Fibroblast of lung (primary cell): Measurements from ENCODE around the gene KRTAP26-1.

Experiments used
- EZH2 ChIP-seq: IDR thresholded peaks from 2 replicates; pipeline ENCODE4 v1.5.1; 2012; ENCODE audit warnings: low read length, control low read depth, mild to moderate bottlenecking; ENCODE audit errors: missing control alignments
- TF ChIP-seq, protein P1 (sequence below), 2 donors: IDR thresholded peaks in 1 of 2; conservative IDR thresholded peaks in 1 of 2; 1 replicate in 1 of 2; 2 replicates in 1 of 2; pipeline ENCODE4 v1.5.1; 2011 to 2012; ENCODE audit warnings: low read length in 2 of 2, control low read depth in 1 of 2, inconsistent platforms in 1 of 2, low read depth in 1 of 2, mild to moderate bottlenecking in 1 of 2

DNA sequence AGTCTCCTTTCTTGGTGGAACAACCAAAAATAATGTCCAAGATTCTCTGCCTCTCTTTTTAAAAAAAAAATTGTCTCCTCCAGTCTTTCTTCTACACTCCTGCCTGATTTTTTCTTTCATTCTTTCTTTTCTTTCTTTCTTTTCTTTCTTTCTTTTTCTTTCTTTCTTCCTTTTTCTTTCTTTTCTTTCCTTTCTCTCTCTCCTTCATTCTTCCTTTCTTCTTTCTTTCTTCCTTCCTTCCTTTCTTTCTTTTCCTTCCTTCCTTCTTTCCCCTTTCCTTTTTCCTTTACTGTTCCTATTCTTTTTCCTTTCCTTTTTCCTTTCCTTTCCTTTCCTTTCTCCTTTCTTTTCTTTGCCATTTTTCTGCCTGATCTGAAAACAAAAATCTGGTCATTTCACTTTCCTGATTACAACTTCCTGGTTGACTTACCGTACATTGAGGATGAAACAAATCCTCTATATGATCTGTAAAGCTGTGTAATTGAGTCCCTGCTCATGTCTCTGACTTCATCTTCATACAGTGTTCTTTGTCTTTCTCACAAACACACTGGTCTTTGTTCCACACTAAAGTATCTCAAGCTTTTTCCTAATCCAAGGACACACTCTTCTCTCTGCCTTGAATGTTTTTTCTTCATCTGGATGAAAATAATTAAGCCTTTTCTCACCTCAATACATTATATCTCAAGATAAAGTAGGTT lies 34.3 kb upstream of the KRTAP26-1 start:
- TF ChIP-seq, protein P1, sequence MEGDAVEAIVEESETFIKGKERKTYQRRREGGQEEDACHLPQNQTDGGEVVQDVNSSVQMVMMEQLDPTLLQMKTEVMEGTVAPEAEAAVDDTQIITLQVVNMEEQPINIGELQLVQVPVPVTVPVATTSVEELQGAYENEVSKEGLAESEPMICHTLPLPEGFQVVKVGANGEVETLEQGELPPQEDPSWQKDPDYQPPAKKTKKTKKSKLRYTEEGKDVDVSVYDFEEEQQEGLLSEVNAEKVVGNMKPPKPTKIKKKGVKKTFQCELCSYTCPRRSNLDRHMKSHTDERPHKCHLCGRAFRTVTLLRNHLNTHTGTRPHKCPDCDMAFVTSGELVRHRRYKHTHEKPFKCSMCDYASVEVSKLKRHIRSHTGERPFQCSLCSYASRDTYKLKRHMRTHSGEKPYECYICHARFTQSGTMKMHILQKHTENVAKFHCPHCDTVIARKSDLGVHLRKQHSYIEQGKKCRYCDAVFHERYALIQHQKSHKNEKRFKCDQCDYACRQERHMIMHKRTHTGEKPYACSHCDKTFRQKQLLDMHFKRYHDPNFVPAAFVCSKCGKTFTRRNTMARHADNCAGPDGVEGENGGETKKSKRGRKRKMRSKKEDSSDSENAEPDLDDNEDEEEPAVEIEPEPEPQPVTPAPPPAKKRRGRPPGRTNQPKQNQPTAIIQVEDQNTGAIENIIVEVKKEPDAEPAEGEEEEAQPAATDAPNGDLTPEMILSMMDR (conservative IDR thresholded peaks at IDR 0.05 in 1 of 2, IDR thresholded peaks at IDR 0.05 in 1 of 2; ENCODE audit: low read depth in 1 of 2, low read length in 2 of 2) = no peak
- TF ChIP-seq EZH2 = no peak
